Hypothalamus (tissue), 51 donors: ENCODE results near the gene ARRB1.
A peak's percentile ranks its signal among the peaks of the same experiment; 100 is the strongest.

ENCODE experiments used
- DNase-seq, 51 donors: peaks; one replicate each; lab custom pipeline; 2025; lab: John Stamatoyannopoulos, UW

ARRB1 gene

GRCh38 chr11:75264356-75264755, 87.1 kb downstream of the ARRB1 start:
- DNase-seq = no peak

GRCh38 chr11:75263944-75264349, 87.5 kb downstream of the ARRB1 start:
- DNase-seq = no peak

- DNase-seq = peak in 1 of 51 donors; percentile 16
These were observed 88.3 kb downstream of the ARRB1 start for GRCh38 chr11:75262961-75263852.

GRCh38 chr11:75262436-75262835, 89.0 kb downstream of the ARRB1 start:
- DNase-seq = no peak

- DNase-seq = no peak
These were observed 89.5 kb downstream of the ARRB1 start for GRCh38 chr11:75261902-75262361.

GRCh38 chr11:75260396-75261170, 90.9 kb downstream of the ARRB1 start:
- peak in 1 of 51 donors; percentile 15 for DNase-seq

- DNase-seq = no peak
These were observed 97.1 kb downstream of the ARRB1 start for GRCh38 chr11:75254326-75254725.

GRCh38 chr11:75249704-75250103, 101.8 kb downstream of the ARRB1 start:
- DNase-seq = no peak

GRCh38 chr11:75248924-75249256, 102.6 kb downstream of the ARRB1 start:
- no peak for DNase-seq

GRCh38 chr11:75246671-75247350, 104.7 kb downstream of the ARRB1 start:
- no peak for DNase-seq

- no peak for DNase-seq
These were observed 105.3 kb downstream of the ARRB1 start for GRCh38 chr11:75246006-75246670.

GRCh38 chr11:75245356-75246005, 106.0 kb downstream of the ARRB1 start:
- no peak for DNase-seq

- no peak for DNase-seq
These were observed 107.2 kb downstream of the ARRB1 start for GRCh38 chr11:75244052-75244814.

GRCh38 chr11:75242722-75243600, 108.5 kb downstream of the ARRB1 start:
- no peak for DNase-seq

GRCh38 chr11:75241906-75242644, 109.4 kb downstream of the ARRB1 start:
- DNase-seq = peak in 1 of 51 donors; percentile 59

GRCh38 chr11:75241036-75241905, 110.2 kb downstream of the ARRB1 start:
- peak in 42 of 51 donors; percentile 14 to 86 (median 56) for DNase-seq
